Loucy (cell line): Measurements from ENCODE around the gene MYCBP2.

ENCODE experiments used
- H2AFZ ChIP-seq: fragments of 200-600 bp; sonication (generic); 2 replicates; pipeline ENCODE4 v1.6.0; 2016; ENCODE audit warnings: antibody characterized with exemption, mild to moderate bottlenecking, low read length, moderate library complexity
- H3F3A ChIP-seq: fragments of 200-600 bp; 2 replicates; pipeline ENCODE4 v1.6.0; 2016; ENCODE audit warnings: antibody characterized with exemption, low read depth, mild to moderate bottlenecking
- H3K27me3 ChIP-seq: fragments of 200-600 bp; sonication (generic); 2 replicates; pipeline ENCODE4 v1.6.1; 2014; ENCODE audit warnings: low read length, mild to moderate bottlenecking; ENCODE audit not compliant: insufficient read depth, poor library complexity, severe bottlenecking
- H3K36me3 ChIP-seq: fragments of 200-600 bp; sonication (generic); 2 replicates; pipeline ENCODE4 v1.6.1; 2016; ENCODE audit warnings: low read length; ENCODE audit not compliant: insufficient read depth
- H3K4me1 ChIP-seq: fragments of 200-600 bp; sonication (generic); 2 replicates; pipeline ENCODE4 v1.5.1; 2014; ENCODE audit warnings: low read length, mild to moderate bottlenecking; ENCODE audit not compliant: insufficient read depth, poor library complexity, severe bottlenecking
- H3K4me2 ChIP-seq: fragments of 200-600 bp; sonication (generic); 2 replicates; pipeline ENCODE4 v1.6.0; 2014; ENCODE audit warnings: antibody characterized with exemption, low read length, low read depth, mild to moderate bottlenecking; ENCODE audit not compliant: poor library complexity, severe bottlenecking
- H3K4me3 ChIP-seq: fragments of 200-600 bp; sonication (generic); 2 replicates; pipeline ENCODE4 v1.5.1; 2014; ENCODE audit warnings: low read length, mild to moderate bottlenecking, mixed read lengths; ENCODE audit not compliant: poor library complexity, severe bottlenecking
- H3K79me2 ChIP-seq: fragments of 200-600 bp; sonication (generic); 2 replicates; pipeline ENCODE4 v1.6.1; 2014; ENCODE audit warnings: low read length; ENCODE audit not compliant: insufficient read depth
- H3K9ac ChIP-seq: fragments of 200-600 bp; sonication (generic); 2 replicates; pipeline ENCODE4 v1.6.0; 2014; ENCODE audit warnings: mild to moderate bottlenecking, low read depth, low read length, moderate library complexity; ENCODE audit not compliant: poor library complexity, severe bottlenecking
- H3K9me2 ChIP-seq: fragments of 200-600 bp; sonication (generic); replicated peaks from 2 replicates; pipeline ENCODE4 v1.6.1; 2016; ENCODE audit warnings: low read depth, low read length, mixed read lengths
- H3K9me3 ChIP-seq: fragments of 200-600 bp; sonication (generic); 2 replicates; pipeline ENCODE4 v1.6.1; 2014; ENCODE audit warnings: mild to moderate bottlenecking, antibody characterized with exemption, low read length, low read depth; ENCODE audit not compliant: insufficient read depth
- H4K20me1 ChIP-seq: fragments of 200-600 bp; sonication (generic); 2 replicates; pipeline ENCODE4 v1.6.0; 2014; ENCODE audit warnings: antibody characterized with exemption, low read length, mild to moderate bottlenecking; ENCODE audit not compliant: insufficient read depth, poor library complexity, severe bottlenecking
- CTCF ChIP-seq: fragments of 200-600 bp; sonication (generic); conservative IDR thresholded peaks from 2 replicates; pipeline ENCODE4 v1.5.1; 2014; ENCODE audit warnings: mild to moderate bottlenecking, antibody characterized with exemption, low read length
- EZH2phosphoT487 ChIP-seq: fragments of 200-600 bp; IDR thresholded peaks from 2 replicates; pipeline ENCODE4 v1.6.1; 2018; ENCODE audit warnings: antibody characterized with exemption, mild to moderate bottlenecking, moderate library complexity, borderline replicate concordance

Gene MYCBP2

GRCh38 chr13:77305266-77305665 is 21.6 kb downstream of the MYCBP2 start:
- no peaks in the 10 kb centered on the region for H3F3A ChIP-seq
- no peak overlapping the region for H2AFZ ChIP-seq
- no peaks in the 10 kb centered on the region for H3K36me3 ChIP-seq
- H3K9ac ChIP-seq, result no peak overlapping the region
- no peaks in the 10 kb centered on the region for H3K27me3 ChIP-seq
- no peak overlapping the region for H3K4me3 ChIP-seq
- no peaks in the 10 kb centered on the region for H3K9me3 ChIP-seq
- peaks cover 30% of the 10 kb centered on the region for H3K4me1 ChIP-seq
- H3K4me2 ChIP-seq, result no peak overlapping the region
- TF ChIP-seq CTCF, result no peak
- no peak for TF ChIP-seq EZH2phosphoT487
- H4K20me1 ChIP-seq, result peaks cover 66% of the 10 kb centered on the region
- H3K9me2 ChIP-seq, result no peaks in the 10 kb centered on the region
- H3K79me2 ChIP-seq, result peaks cover 97% of the 10 kb centered on the region

- H3K79me2 ChIP-seq, result peaks cover 96% of the 10 kb centered on the region
- no peaks in the 10 kb centered on the region for H3K27me3 ChIP-seq
- H3K4me1 ChIP-seq, result peaks cover 9% of the 10 kb centered on the region
- peaks cover 43% of the 10 kb centered on the region for H4K20me1 ChIP-seq
- H3K9me3 ChIP-seq, result no peaks in the 10 kb centered on the region
- no peak overlapping the region for H3K9ac ChIP-seq
- H3K4me3 ChIP-seq, result no peak overlapping the region
- no peaks in the 10 kb centered on the region for H3F3A ChIP-seq
- H2AFZ ChIP-seq, result no peak overlapping the region
- H3K9me2 ChIP-seq, result no peaks in the 10 kb centered on the region
- H3K36me3 ChIP-seq, result peaks cover 9% of the 10 kb centered on the region
- TF ChIP-seq EZH2phosphoT487 (no peak), CTCF (no peak)
- H3K4me2 ChIP-seq, result no peak overlapping the region
Measured at GRCh38 chr13:77300176-77301037, 26.5 kb downstream of the MYCBP2 start.

GRCh38 chr13:77299587-77299986 is 27.3 kb downstream of the MYCBP2 start:
- H3F3A ChIP-seq, result no peaks in the 10 kb centered on the region
- peaks cover 15% of the 10 kb centered on the region for H3K36me3 ChIP-seq
- H3K9me3 ChIP-seq, result no peaks in the 10 kb centered on the region
- no peak overlapping the region for H2AFZ ChIP-seq
- peaks cover 90% of the 10 kb centered on the region for H3K79me2 ChIP-seq
- H3K4me3 ChIP-seq, result no peak overlapping the region
- peaks cover 9% of the 10 kb centered on the region for H3K4me1 ChIP-seq
- H3K9me2 ChIP-seq, result no peaks in the 10 kb centered on the region
- TF ChIP-seq CTCF, result no peak
- no peak for TF ChIP-seq EZH2phosphoT487
- H3K9ac ChIP-seq, result no peak overlapping the region
- H3K27me3 ChIP-seq, result no peaks in the 10 kb centered on the region
- peaks cover 43% of the 10 kb centered on the region for H4K20me1 ChIP-seq
- no peak overlapping the region for H3K4me2 ChIP-seq
